ENCODE data around the gene OCA2. TPM values are rescaled to one million over a fixed set of nuclear protein-coding genes. Genes with fewer than 3 reads are reported as not detected.

OCA2 gene
- total RNA-seq, 2 donors from 2014 or later, result 3.7 TPM; not detected in 1

DNA sequence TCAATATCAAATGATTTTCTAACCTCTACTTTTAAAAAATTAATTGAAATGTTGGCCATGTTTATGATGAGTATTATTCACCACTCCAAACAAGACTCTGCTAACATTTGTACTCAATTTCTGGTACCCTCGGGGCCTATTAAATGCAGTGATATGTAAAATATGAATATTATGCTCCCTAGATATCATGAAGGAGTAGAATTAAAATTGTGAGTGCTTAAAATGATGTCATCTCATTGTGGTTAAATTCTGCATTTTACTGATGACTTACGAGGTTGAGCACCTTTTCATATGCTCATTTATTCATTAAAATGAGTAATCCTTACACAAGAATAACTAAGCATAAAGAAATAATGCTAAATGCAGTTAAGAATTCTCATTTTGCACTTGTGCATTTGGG lies 159.9 kb downstream of the OCA2 start:
- Histone ChIP-seq H3K27me3 (replicated peaks; ENCODE audit: insufficient read depth) (no peaks in the 10 kb centered on the region), H3K36me3 (no peaks in the 10 kb centered on the region), H3K27ac (no peak overlapping the region), H3K4me3 (no peak overlapping the region), H3K9me3 (no peaks in the 10 kb centered on the region), H3K4me1 (replicated peaks) (no peaks in the 10 kb centered on the region)
- no peak for TF ChIP-seq POLR2A (IDR thresholded peaks at IDR 0.05)
- TF ChIP-seq, protein P1, sequence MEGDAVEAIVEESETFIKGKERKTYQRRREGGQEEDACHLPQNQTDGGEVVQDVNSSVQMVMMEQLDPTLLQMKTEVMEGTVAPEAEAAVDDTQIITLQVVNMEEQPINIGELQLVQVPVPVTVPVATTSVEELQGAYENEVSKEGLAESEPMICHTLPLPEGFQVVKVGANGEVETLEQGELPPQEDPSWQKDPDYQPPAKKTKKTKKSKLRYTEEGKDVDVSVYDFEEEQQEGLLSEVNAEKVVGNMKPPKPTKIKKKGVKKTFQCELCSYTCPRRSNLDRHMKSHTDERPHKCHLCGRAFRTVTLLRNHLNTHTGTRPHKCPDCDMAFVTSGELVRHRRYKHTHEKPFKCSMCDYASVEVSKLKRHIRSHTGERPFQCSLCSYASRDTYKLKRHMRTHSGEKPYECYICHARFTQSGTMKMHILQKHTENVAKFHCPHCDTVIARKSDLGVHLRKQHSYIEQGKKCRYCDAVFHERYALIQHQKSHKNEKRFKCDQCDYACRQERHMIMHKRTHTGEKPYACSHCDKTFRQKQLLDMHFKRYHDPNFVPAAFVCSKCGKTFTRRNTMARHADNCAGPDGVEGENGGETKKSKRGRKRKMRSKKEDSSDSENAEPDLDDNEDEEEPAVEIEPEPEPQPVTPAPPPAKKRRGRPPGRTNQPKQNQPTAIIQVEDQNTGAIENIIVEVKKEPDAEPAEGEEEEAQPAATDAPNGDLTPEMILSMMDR (IDR thresholded peaks at IDR 0.05), result no peak
- no peak for TF ChIP-seq POLR2AphosphoS5 (IDR thresholded peaks at IDR 0.05)
- 87% methylated on average over 2 of the region's 2 CpGs for WGBS
- no peak for DNase-seq (ENCODE audit: low spot score)
- intact Hi-C loops (cut with DNase I), result no loop called here

DNA sequence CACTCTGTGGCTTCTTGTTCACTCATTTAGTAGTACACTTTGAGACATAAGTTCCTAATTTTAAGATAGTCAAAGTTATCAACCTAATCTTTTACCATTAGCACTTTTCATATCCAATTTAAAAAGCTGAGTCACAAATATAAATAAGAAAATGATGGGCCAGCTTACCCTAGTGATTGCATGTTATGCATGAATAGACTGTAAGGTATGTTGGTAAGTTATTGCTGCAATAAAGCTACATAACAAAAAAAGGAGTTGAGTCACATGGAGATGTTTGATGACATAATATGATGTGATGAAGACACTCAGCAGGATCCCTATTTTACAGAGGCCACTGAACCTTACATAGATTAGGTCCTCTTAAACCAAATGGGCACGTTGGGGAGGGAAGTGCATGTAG lies 161.3 kb downstream of the OCA2 start:
- intact Hi-C loops (cut with DNase I), result no loop called here
- WGBS, result 68% methylated on average over 1 of the region's 1 CpG

DNA sequence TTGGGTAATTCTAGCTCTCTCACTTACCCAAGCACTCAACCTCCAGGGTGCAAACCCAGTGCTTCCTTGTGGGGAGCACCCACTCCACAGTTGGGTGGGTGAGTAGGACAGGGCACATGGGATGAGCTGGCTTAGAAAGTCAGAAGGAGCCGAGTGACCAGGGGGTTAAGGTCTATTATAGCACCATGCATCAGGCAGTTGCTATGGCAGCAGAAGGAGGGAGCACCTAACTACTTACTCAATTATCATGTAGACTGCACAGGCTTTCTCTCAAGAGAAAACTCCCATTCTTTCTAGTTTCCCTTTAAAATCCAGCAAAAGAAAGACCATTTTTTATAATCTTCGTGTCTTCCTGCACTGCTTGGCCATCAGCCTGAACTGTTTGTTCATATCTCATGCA lies 163.0 kb downstream of the OCA2 start:
- Histone ChIP-seq H3K27ac (no peak overlapping the region), H3K4me1 (replicated peaks) (no peaks in the 10 kb centered on the region), H3K27me3 (replicated peaks; ENCODE audit: insufficient read depth) (no peaks in the 10 kb centered on the region), H3K9me3 (no peaks in the 10 kb centered on the region), H3K4me3 (no peak overlapping the region), H3K36me3 (no peaks in the 10 kb centered on the region)
- DNase-seq (ENCODE audit: low spot score), result no peak
- TF ChIP-seq POLR2AphosphoS5 (IDR thresholded peaks at IDR 0.05), result no peak
- TF ChIP-seq, protein P1 (IDR thresholded peaks at IDR 0.05), result no peak
- no peak for TF ChIP-seq POLR2A (IDR thresholded peaks at IDR 0.05)
- WGBS, result 43% methylated on average over 2 of the region's 2 CpGs
- intact Hi-C loops (cut with DNase I), result no loop called here

More for the DNA sequence above, 161.3 kb downstream of the OCA2 start:
- Histone ChIP-seq H3K4me3 (no peak overlapping the region), H3K27me3 (replicated peaks; ENCODE audit: insufficient read depth) (no peaks in the 10 kb centered on the region), H3K36me3 (no peaks in the 10 kb centered on the region), H3K27ac (no peak overlapping the region), H3K9me3 (no peaks in the 10 kb centered on the region), H3K4me1 (replicated peaks) (no peaks in the 10 kb centered on the region)
- no peak for DNase-seq (ENCODE audit: low spot score)
- TF ChIP-seq, protein P1 (IDR thresholded peaks at IDR 0.05), result no peak
- TF ChIP-seq POLR2A (IDR thresholded peaks at IDR 0.05) (no peak), POLR2AphosphoS5 (IDR thresholded peaks at IDR 0.05) (no peak)

DNA sequence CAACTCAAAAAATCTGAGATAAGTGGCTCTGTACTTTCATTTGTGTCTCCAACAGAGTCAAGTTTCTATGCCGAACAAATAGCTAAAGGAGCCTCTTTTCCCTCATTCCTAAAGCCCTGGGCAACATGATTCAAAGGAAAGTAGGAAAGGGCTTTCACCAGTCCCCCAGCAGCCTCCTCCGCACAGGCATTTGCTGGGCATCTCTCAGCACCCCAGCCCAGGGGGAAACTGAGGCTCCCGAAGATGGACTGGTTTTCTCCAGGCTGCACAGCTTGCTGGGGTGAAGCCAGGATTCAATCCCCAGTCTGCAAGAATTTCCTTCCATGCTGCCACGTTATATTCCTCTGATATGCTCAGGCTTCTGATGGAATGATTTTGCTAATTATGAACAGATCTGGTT lies 163.8 kb downstream of the OCA2 start:
- intact Hi-C loops (cut with DNase I), result no loop called here
- H3K36me3 ChIP-seq, result no peaks in the 10 kb centered on the region
- no peak for DNase-seq (ENCODE audit: low spot score)
- no peaks in the 10 kb centered on the region for H3K9me3 ChIP-seq
- H3K27me3 ChIP-seq (replicated peaks; ENCODE audit: insufficient read depth), result no peaks in the 10 kb centered on the region
- no peak for TF ChIP-seq POLR2AphosphoS5 (IDR thresholded peaks at IDR 0.05)
- TF ChIP-seq POLR2A (IDR thresholded peaks at IDR 0.05), result no peak
- TF ChIP-seq, protein P1 (IDR thresholded peaks at IDR 0.05), result no peak
- no peaks in the 10 kb centered on the region for H3K4me1 ChIP-seq (replicated peaks)
- H3K27ac ChIP-seq, result no peak overlapping the region
- WGBS, result 91% methylated on average over 4 of the region's 4 CpGs
- H3K4me3 ChIP-seq, result no peak overlapping the region

DNA sequence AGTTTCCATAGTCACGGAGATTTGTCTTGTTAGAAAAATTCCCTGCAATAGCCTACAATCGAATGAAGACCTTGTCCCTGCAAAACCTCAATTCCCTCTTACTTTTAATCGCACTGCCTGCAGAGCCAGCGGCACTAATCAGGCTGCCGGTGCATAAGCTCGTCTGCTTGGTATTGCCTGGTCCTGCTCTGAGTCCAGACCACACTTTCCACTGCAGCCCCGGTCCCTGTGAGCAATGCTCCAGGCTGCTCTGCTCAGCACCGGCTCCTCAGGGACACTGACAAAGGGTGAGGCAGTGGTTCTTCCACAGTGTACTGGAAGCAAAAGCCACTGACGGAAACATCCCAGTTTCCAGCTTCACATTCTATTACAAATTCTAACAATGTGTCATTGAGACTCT lies 164.3 kb downstream of the OCA2 start:
- H3K27me3 ChIP-seq (replicated peaks; ENCODE audit: insufficient read depth), result no peaks in the 10 kb centered on the region
- H3K36me3 ChIP-seq, result no peaks in the 10 kb centered on the region
- no peaks in the 10 kb centered on the region for H3K4me1 ChIP-seq (replicated peaks)
- no peaks in the 10 kb centered on the region for H3K9me3 ChIP-seq
- no peak for DNase-seq (ENCODE audit: low spot score)
- TF ChIP-seq POLR2A (IDR thresholded peaks at IDR 0.05) (no peak), POLR2AphosphoS5 (IDR thresholded peaks at IDR 0.05) (no peak)
- H3K4me3 ChIP-seq, result no peak overlapping the region
- whole genome bisulfite sequencing, result 70% methylated on average over 9 of the region's 9 CpGs
- H3K27ac ChIP-seq, result no peak overlapping the region
- intact Hi-C loops (cut with DNase I), result no loop called here

All from prostate gland (tissue), 2 donors.